SH-SY5Y (cell line): ENCODE results near the gene DNAH17.

Experiments used
- GATA2 ChIP-seq: IDR thresholded peaks from 2 replicates; pipeline ENCODE4 v1.6.1; 2011; ENCODE audit warnings: mild to moderate bottlenecking, low read depth, low read length
- GATA3 ChIP-seq: IDR thresholded peaks from 2 replicates; pipeline ENCODE4 v1.6.1; 2011; ENCODE audit warnings: low read depth, mild to moderate bottlenecking, low read length, moderate library complexity

DNAH17 gene

GRCh38 chr17:78376161-78376560 is 201.0 kb downstream of the DNAH17 start:
- TF ChIP-seq GATA3: no peak
- no peak for TF ChIP-seq GATA2

- TF ChIP-seq GATA3 (no peak), GATA2 (no peak)
These were observed 201.6 kb downstream of the DNAH17 start for GRCh38 chr17:78375401-78376151.

- no peak for TF ChIP-seq GATA2
- TF ChIP-seq GATA3: no peak
These were observed 202.4 kb downstream of the DNAH17 start for GRCh38 chr17:78374631-78375274.

- no peak for TF ChIP-seq GATA2
- TF ChIP-seq GATA3: no peak
These were observed 203.0 kb downstream of the DNAH17 start for GRCh38 chr17:78374189-78374588.
